Ramos (cell line): Measurements from ENCODE around the gene MRPS17.

ENCODE experiments used
- in situ Hi-C: fragments of 300-500 bp; cut with MboI; formaldehyde crosslinking; loops from one replicate; pipeline ENCODE4 v1.14.3; 2022; ENCODE audit warnings: low sequenced_read_pairs; ENCODE audit not compliant: unreplicated experiment

The MRPS17 gene

GRCh38 chr7:55969391-55969790 is 17.7 kb downstream of the MRPS17 start:
- in situ Hi-C loops, result loop anchor here (25.0 kb wide), 1 partner anchor 332 kb away; no protein-coding TSS in a partner anchor

DNA sequence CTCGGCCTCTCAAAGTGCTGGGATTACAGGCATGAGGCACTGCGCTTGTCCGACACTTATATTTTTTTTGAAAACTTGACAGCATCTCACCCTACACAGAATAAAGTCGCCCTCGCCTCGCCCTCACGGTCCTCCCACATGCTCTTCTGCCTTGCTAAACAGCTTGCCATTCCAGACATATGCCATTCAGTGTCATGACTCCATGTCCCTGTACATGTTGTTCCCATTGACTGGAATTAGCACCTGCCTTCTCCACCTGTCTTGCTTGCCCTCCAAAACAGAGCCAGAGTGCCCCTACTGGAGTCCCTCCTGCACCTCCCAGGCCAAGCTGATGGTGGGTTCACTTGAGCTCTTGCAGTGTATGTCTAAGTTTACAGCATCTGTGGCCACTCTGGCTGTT is 18.9 kb downstream of the MRPS17 start:
- in situ Hi-C loops, result loop anchor here (25.0 kb wide), 1 partner anchor 333 kb away; no protein-coding TSS in a partner anchor

DNA sequence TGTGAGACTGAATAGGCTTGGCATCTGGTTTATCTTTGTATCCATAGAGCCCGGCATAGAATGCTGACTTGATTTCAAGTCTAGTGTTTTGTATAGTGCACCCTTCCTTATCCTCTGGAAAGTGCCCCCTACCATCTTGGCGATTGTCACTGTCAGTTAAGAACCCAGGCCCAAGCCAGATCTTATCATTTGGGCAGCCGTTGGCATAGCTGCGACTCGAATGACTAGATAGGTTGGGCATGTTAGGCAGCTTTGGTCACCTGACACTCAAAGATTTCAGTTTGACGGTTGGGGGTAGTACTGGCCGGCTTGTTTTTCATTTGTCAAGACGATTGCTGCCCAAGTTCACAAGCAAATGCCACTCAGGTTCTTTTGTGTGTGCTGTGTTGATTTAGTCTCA is 19.3 kb downstream of the MRPS17 start:
- in situ Hi-C loops, result loop anchor here (25.0 kb wide), 1 partner anchor 334 kb away; no protein-coding TSS in a partner anchor

- in situ Hi-C loops, result loop anchor here (25.0 kb wide), 1 partner anchor 336 kb away; no protein-coding TSS in a partner anchor
These were observed 22.1 kb downstream of the MRPS17 start for GRCh38 chr7:55973747-55974250.

GRCh38 chr7:55975988-55976633 is 24.4 kb downstream of the MRPS17 start:
- in situ Hi-C loops, result no loop called here

DNA sequence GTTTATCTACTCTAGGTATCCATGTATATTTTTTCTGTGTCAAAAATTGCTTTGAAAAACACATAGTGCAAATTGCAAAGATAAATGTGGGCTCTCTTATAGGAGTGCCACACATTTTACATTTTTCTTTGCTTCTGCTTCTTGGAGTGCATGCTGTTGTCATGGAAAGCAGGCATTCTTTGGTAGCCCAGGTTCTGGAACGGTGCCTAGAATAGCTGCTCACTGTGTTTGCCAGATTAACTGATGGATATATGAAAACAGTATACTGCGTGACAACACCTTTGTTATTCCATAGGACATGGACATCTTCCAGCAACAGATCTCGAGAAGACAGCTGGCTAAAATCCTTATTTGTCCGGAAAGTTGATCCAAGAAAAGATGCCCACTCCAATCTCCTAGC is 26.2 kb downstream of the MRPS17 start:
- in situ Hi-C loops, result no loop called here

- in situ Hi-C loops, result no loop called here
These were observed 28.6 kb downstream of the MRPS17 start for GRCh38 chr7:55980266-55980665.

DNA sequence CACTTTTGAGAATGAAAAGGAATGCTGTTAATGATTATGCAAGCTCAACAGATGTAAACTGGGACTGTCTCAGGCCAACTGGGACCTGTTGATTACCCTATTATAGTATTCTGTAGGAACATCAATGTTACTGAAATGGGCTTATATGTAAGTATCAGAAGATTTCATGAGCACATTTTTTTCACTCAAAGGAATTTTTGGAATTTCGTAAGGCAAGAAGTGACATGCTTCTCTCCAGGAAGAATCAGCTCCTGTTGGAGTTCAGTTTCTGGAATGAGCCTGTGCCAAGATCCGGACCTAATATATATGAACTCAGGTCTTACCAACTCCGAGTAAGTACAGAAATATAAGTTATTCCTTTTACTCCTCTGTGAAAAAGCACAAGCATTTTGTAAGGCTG is 31.9 kb downstream of the MRPS17 start:
- in situ Hi-C loops, result no loop called here

DNA sequence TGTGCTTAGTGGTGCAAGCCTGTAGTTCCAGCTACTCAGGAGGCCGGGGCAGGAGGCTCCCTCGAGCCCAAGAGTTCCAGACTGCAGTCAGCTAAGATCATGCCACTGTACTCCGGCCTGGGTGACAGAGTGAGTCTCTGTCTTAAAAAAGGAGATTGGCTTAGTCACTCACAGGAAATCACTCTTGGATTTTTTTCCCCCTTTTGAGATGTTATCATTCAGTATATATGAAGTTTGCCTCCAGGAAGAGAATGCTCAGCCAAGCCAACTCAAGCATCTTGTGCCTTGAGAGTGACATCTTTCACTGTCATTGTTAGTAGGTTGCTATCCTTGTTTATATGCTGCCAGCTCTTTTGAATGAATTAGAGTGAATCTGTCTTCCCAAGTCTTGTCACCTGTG is 40.7 kb downstream of the MRPS17 start:
- in situ Hi-C loops, result no loop called here

DNA sequence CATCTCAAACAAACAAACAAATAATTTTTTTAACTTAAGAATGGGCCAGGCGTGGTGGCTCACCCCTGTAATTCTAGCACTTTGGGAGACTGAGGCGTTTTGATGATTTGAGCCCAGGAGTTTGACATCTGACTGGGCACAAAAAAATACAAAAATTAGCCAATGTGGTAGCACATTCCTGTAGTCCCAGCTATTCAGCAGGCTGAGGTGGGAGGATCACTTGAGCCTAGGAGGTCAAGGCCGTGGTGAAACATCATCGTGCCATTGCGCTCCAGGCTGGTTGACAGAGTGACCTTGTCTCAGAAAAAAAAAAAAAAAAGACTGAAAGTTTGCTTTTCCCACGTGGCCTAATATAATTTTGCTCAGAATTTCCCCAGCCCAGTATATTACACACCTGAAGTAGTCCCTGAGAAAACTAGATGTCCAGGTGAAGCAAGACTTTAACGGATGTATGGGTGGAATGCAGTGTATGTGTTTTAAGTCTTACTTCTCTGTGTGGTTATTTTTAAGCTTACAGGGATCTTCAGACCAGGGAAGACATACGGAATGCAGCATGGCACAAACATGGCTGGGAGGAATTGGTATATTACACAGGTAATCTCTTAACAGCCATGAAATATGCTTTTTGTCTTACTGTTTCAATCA is 45.3 kb downstream of the MRPS17 start:
- in situ Hi-C loops, result no loop called here

DNA sequence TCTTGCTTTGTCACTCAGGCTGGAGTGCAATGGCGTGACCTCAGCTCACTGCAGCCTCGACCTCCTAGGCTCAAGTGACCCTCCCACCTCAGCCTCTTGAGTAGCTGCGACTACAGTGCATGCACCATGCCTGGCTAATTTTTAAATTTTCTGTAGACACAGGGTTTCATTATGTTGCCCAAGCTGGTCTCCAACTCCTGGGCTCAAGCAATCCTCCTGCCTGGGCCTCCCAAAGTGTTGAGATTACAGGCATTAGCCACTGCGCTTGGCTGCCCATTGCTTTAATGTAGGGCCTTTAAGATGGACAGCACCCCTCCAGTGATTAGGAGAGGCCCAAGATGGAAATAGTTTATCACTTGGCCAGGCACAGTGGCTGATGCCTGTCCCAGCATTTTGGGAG is 52.1 kb downstream of the MRPS17 start:
- in situ Hi-C loops, result no loop called here
